HG03457 (cell line): ENCODE results near the gene DFFA.
"Not testable (repeated sequence)": the region's sequence is repeated elsewhere in the genome, so short reads cannot be mapped to it uniquely, and the experiment has no call there.

Source experiments
- ATAC-seq: cut with Tn5 transposase; IDR thresholded peaks from one replicate; pipeline ENCODE4 v1.9.1; 2021; ENCODE audit warnings: moderate number of reproducible peaks; ENCODE audit not compliant: unreplicated experiment

The DFFA gene

DNA sequence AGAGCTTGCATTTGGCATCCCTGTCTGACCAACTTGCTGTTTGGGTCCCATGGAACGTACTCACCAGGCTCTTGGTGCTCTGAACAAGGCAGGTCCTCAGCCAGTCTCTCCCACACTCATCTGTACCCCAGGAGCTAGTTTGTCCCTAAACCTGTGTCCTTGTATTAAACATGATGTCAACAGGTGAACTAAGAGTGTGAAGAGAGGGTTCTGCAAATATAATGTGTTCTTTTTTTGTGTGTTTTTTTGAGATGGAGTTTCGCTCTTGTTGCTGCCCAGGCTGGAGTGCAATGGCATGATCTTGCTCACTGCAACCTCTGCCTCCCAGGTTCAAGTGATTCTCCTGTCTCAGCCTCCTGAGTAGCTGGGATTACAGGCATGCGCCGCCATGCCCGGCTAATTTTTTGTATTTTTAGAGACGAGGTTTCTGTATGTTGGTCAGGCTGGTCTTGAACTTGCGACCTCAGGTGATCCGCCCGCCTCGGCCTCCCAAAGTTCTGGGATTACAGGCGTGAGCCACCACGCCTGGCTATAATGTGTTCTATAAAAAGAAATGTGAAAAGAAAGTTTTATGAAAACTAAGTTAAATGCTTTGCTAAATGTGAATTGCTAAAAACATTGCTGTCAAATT, 33.8 kb upstream of the DFFA start:
- not testable (repeated sequence) for ATAC-seq

DNA sequence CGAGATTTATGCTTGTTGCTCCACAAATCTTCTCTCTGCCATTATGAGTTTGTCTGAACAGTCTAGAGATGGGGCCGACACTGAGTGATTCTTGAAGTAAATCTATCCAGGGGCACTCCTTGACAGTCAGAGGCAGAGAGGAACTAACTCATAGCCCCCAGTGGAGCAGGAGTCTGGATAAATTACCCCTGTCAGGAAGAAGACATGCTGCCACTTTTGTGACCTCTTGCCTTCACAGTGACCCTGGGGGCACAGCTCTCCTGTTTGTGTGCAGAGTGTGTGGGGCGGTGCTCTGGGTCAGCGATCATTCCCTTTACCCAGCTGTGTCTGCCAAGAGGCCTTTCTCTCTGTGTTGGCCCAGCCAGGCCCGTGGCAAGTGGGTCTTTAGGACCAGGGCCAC, 31.9 kb upstream of the DFFA start:
- no peak for ATAC-seq

DNA sequence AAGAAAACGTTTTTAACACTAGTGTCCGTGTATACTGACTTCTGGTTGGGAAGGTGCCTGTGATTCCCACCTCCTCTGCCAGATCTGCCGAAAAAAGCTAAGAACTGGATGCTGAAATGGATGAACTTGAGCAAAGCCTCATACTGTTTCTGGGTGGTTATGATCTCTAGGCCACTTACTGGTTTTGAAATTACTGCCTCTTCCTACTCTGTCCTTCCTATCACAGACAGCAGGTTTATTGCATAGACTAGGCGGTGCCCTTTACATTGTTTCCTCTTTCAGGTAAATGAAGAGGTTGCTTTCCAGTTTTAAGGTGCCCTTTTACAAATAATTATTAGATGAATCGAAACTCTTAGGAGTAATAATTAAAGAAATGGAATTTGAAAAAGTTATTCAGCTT, 29.9 kb upstream of the DFFA start:
- no peak for ATAC-seq

DNA sequence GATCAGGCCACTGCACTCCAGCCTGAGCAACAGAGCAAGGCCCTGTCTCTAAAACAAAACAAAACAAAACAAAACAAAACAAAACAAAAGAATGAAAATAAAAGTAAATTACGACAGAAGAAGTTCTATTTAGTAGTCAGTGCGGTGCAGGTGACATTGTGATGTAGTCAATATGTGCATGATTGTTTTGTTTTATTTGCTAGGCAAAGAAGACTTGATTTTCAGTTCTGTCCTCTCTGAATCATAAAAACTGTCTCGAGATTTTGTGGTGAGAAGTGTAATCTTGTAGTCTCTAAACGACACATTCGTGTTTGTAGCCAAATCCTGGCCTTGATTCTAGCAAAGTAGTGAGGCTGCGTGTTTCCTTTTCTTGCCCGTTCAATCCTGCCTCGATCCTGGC, 25.9 kb upstream of the DFFA start:
- ATAC-seq: no peak

DNA sequence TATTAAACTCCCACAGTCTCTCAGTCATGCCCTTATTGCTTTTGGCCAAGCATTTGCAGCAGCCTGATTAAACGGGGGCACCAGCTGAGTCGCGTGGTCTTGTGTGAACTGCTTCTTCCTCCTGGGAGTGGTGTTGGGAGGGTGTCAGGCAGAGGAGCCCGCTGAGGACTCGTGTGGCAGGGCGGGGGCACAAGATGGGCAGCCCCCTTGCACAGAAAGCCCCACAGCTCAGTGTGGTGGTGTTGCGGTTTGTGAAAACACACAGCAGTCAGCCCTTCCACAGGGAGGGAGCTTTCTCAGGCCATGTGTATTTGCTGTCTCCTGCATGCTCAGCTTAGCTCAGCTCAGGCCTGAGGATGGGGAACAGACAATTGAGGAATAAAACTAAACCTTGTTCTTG, 24.8 kb upstream of the DFFA start:
- ATAC-seq: no peak

DNA sequence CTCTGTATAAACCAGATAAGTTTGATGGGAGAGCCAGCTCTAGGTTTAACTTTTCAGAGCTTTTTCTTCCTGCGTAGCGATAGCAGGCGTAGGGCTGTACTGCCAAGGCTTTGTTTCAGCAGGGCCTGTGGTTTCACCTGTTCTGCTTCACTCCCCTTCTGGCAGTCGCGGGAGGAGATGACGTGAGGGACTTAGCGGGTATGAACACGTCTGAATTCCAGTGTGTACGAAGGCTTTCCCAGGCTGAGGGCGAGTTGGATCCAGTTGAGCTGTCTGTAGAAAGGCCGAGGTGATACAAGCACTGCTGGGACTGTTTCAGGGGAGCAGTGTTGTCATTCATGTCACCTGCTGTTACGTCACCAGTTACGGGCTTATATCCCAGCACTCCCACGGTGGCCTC, 23.6 kb upstream of the DFFA start:
- no peak for ATAC-seq

DNA sequence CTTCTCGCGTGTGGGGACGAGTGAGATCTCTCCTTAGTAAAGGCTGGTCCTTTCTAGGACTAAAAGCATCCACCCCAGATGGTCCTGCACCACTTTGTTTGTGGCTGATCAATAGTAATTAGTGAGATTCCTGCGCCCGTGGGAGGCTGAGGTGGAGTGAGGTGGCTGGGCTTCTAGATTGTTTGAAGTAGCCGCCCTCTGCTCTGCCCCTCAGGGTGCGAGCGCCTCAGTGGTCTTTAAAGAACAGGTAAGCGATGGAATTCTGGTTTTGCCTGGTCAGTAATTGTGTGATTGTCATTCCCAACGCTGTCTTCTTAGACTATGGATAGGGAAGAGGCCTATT, 23.1 kb upstream of the DFFA start:
- no peak for ATAC-seq

DNA sequence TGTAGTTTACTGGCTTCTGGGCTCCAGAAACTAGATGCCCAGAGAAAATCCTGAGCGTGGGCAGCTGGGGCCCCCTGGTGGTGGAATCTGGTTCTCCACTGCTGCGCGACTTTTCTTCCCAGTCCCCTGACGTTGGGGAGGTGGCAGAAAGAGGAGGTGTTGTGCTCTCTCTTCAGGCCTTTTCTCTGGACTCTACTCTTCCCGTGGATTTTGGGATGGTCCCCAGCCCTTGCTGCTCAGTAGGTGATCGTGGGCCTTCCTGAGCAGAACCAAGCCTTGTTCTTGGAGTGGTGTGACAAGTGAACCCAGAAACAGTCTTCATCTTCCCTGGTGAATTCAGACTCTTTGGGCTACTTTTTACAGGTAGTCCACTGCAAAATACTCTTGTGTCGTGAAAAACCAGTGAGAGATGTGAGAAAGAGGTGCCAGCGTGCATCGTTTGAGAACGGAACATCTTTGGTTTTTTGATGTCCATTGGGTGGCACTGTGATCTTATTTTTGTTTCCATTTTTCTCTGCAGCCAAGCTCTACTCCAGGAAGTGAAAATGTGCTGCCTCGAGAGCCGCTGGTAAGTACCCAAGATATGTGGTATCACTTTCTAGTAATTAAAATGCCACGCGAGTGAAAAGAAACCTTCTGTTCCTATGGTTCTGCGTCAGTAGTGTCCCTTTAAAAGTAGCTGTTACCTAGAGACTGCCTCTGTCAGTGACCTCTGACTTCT, 22.6 kb upstream of the DFFA start:
- peak; percentile 46 for ATAC-seq

DNA sequence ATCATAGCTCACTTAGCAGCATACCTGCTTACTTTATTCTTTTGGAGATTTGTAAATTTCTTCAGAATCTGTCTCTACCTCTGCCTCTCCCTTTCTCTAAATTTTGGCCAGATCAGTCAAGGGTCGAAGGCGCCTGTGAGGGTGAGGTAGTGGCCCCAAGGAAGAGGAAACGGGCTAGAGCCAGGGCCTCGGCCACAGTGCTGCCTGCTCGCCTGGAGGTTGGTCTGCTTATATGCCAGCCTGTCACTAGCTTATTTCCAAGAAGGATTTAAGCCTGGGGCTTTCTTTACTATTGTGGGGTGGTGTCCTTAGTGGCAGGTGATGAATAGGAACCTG, 22.1 kb upstream of the DFFA start:
- no peak for ATAC-seq

DNA sequence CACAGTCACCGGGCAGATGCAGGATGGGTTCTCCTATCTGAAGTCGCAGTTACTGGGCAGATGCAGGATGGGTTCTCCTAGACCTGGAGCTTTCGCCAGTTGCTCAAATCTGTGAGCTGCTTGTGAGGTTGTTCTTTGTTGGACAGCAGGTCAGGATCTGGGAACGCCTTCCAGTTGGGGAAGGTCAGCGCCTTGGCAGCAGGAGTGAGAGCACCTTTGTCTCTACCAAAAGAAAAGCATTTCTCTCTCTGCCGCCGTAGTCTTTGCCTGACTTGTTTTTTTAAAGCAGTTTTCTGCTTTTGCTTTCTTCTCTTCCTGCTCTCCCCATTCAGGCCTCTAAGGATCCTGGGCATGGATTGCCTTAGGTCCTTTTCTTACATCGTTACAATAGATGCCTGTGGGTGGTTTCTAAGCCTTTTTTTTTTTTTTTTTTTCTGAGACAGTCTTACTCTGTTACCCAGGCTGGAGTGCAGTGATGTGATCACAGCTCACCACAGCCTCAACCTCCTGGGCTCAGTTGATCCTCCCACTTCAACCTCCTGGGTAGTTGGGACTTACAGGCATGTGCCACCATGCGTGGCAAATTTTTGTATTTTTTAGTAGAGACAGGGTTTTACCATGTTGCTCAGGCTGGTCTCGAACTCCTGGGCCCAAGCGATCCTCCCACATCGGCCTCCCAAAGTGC, 18.1 kb upstream of the DFFA start:
- ATAC-seq: no peak

DNA sequence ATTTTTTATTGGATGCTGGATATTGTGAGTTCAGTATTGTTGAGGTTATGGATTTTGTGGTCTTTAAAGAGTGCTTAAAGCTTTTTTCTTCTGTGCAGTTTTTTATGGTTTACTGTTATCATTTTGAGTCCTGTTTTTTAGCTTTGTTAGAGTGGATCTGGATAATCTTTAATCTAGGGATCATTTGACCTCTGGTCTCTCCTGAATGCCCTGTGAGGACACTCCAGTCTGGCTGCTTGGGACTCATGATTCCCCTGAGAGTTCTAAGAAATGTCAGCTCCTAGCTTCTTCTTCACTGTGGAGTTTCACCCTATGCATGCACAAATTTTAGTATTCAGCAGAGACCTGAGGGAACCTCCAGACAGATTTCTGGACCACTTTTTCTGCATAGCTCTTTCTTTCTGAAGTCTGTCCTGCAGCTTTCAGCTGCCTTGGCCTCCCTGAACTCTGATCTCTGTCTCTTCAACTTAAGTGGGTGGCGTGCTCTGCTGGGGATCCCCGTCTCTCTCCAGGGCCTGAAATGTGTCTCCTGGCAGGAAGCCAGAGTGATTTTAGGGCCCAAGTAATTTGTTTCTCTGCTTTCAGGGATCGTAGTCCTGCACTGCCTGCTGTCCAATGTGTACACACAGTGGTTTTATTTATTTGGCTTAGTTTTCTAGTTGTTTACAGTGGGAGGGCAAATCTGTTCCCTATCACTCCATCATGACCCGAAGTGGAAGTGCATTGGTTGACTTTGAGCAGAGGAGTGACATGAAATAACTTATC, 17.1 kb upstream of the DFFA start:
- no peak for ATAC-seq

DNA sequence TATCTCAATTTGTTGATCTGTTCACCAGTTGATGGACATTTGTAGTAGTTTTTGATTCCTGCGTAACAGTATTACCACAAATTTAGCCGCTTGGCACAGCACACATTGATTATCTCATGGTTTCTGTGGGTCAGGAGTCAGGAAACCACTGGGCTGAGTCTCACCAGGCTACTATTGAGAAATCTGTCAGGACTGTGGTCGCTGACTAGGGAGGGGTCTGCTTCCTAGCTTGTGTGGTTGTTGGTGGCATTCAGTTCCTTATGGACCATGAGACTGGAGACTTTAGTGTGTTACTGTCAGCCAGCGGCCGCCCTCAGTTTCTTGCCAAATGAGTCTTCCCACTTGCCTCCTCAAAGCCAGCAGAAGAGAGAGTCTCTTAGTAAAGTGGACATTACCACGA, 12.2 kb upstream of the DFFA start:
- ATAC-seq: no peak

DNA sequence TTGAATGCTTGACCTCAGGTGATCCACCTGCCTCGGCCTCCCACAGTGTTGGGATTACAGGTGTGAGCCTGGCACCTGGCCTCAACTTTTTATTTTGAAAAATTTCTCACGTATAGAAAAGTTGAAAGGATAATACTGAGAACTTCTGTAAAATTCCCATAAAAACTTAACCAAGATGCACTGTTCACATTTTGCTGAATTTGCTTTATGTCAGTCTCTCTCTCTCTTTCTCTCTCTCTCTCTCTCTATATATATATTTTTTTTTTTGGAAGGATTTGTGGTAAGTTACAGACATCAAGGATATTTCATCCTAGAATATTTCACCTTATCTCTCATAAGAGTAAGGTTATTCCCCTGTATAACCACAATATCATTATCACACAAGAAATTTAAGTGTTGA, 8.3 kb upstream of the DFFA start:
- no peak for ATAC-seq

DNA sequence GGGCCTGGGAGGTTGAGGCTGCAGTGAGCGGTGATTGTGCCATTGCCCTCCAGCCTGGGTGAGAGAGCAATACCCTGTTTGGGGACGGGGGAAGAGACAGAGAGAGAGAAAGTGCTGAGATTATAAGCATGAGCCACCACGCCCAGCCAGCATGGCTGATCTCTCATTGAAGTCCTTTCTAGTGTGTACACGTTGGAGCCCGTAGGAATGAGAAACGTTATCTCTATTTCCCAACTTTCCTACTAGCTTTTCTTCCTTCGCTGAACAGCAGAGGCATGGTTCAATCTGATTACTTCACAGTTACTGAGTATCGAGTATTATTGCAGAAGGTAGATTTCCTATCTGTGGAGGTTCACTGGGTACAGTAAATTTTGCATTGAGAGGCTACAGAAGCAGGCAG, 7.0 kb upstream of the DFFA start:
- no peak for ATAC-seq

DNA sequence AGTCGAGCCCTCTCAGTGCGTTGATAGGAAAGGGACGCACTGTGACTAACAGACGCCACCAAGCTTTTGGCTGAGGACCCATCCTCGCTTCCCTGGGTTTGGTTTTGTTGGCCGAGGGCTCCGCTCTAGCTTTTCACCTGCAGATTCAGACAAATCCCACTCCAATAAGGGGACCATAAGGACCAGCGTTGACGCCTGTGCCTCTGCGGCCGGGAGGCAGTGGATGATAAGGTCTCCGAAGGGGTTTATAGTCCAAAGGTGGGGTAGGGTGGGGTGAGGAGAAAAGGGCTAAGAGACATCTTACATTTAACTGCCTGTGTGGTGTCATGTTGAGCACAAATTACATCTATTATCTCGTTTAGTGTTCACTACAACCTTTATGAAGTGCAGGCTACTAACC, 3.2 kb upstream of the DFFA start:
- ATAC-seq: no peak

DNA sequence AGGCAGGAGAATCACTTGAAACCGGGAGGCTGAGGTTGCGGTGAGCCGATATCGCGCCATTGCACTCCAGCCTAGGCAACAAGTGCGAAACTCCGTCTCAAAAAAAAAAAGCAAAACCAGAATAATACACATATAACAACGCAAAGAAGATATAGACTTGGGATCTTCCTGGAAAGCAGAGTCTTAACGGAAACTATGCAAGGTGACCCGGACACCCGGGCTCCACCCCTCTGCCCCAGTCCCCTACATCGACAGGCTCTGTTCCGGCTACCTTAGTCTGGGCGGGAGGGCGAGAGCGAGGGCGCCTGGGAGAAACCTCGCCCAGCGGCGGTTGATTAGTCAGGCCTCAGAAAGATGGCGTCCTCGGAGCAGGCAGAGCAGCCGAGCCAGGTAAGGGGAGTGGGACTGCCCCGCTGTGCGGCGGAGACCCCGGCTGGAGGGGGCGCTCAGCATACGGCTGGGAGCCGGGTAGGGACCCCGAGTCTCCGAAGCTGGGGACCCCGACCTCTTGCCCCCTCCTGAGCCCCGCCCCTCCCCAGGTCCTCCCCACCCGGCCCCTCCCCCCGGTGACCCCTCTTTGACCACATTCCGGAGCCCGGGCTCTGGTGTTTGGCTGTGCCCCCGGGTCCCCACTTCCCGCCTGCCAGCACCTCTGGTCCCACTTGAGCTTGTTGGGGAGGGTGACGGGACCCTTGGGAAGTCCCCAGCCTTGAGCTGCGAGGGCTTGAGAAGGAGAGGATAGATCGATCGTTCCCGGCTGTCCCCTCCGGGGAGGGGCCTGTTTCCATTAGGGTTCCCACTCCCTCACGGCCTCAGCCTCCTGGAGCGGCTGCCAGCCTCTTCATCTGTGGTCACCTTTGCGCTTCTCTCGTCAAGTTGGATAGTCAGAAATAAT, 2.5 kb upstream of the DFFA start, which contains the start of gene PEX14:
TSS of gene PEX14 (plus strand) at position 338 of the 895 bp plus-strand sequence. CDS start at position 355, 17 bp downstream.
- no peak for ATAC-seq

DNA sequence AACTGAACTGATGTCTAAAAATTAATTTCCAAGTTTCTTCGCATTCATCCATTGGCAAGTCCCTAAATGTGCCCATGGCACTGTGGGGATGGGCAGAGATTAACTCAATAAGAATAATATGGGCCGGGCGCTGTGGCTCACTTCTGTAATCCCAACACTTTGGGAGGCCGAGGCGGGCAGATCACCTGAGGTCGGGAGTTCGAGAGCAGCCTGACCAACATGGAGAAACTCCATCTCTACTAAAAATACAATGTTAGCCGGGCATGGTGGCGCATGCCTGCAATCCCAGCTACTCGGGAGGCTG, 1.9 kb upstream of the DFFA start:
- ATAC-seq: not testable (repeated sequence)

DNA sequence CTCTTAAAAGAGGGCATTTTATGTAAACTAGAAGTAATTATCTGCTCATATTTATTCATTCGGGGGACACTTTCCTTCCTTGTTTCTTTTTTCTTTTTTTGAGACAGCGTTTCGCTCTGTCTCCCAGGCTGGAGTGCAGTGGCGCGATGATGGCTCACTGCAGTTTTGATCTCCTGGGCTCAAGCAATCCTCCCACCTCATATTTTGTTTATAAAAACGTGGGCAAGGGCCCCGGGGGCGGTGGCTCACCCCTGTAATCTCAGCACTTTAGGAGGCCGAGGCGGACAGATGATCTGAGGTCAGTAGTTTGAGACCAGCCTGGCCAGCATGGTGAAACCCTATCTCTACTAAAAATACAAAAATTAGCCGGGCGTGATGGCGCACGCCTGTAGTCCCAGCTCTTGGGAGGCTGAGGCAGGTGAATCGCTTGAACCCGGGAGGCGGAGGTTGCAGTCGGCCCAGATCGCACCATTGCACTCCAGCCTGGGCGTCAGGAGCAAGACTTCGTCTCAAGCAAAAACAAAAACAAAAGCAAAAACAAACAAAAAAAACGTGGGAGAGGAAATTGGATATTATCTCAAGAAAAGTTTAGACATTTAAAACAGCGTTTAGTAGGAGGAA, 926 bp upstream of the DFFA start:
- no peak for ATAC-seq

DNA sequence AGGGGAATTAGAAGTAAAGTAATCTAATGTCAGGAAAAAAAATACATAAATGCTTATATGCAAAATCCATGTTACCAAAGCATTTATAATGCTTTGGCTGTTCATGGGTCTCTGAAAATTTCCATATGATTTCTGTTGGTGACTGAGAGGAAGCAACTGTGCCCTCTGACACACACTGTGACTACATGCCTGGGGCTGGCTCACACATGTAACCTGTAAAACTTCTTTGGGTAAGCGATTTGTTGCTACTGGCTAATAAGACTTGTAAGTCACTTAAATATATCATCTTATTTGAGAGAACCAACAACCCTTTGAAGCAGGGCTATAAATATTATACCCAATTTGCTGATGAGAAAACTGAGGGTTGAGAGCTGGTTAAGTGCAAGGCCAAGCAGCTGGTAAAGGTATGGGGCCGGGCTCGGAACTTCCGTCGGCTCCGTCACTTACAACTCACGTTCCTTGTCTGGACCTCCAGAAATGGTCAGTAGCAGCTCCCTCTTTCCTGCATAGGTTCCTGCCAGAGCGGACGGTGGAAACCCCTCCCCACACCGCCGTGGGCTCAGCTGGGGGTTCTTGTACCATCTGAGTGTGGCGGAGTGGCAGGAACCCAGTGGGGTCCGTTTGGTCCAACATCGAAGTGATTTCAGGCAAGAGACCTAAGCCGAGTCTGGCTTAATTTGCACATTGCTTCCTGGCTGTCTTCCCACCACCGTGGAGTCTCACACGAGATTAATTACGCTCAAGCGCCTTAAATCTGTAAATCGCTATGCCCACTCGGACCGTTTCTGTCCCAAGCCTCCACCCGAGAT, 714 bp downstream of the DFFA start:
- ATAC-seq: no peak

DNA sequence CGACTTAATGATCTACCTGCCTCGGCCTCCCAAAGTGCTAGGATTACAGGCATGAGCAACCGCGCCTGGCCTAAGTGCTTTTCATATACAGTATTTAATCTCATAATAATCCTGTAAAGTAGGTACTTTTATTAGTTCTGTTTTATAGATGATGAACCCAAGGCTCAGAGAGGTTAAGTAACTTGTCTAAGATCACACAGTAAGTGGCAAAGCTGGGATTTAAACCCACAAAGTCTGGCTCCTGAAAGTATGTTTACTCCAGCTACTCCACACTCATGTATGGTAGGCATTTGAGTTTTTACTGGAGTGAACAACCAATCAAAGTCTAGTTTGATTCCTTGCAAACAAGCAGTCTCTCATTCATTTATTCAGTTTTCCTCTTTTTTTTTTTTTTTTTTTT, 2.3 kb downstream of the DFFA start:
- no peak for ATAC-seq
